ENCODE results near the gene SYS1.
"Not testable (repeated sequence)": the region's sequence is repeated elsewhere in the genome, so short reads cannot be mapped to it uniquely, and the experiment has no call there.

The SYS1 gene

DNA sequence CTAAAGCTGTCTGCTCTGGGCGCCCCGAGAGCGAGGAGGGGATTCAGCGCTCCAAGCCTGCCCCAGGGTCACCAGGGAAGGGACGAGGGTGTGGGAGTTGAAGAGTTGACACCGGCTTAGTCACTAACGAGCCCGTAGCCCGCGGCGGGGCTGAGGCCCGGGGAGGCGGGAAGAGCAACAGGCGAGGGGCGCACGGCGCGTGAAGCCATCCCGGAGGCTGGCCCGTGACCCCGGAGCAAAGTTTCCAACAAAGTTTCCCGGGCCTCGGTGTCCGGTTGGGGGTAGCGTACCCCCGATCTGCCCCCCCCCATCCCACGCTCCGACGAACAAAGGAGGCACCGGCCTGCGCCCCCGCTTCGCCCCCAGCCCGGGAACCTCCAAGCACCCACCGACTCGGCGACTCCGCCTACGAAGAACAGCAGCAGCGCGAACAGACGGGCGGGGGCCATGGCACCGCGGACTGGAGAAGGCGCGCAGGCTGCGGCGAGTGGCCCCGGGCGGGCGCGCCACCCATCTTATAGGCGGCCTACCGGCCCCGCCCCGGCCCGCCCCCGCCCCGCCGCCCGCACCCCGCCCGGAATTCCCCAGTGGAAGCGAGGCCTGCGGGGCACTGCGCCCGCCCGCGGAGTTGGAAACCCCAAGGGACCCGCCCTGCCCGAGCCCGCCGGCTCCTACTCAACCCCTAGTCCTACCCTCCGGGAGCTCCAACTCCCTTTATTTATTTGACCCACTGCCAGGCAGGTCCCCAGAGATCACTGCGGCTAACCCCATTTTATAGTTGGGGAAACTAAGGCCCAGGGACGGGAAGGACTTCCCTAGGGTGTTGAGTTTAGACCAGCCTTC lies 14.8 kb upstream of the SYS1 start, which contains the start of gene SDC4:
TSS of gene SDC4 (minus strand) at position 489 of the 843 bp plus-strand sequence. CDS start at position 449, 40 bp downstream.
- TF ChIP-seq, protein P1, sequence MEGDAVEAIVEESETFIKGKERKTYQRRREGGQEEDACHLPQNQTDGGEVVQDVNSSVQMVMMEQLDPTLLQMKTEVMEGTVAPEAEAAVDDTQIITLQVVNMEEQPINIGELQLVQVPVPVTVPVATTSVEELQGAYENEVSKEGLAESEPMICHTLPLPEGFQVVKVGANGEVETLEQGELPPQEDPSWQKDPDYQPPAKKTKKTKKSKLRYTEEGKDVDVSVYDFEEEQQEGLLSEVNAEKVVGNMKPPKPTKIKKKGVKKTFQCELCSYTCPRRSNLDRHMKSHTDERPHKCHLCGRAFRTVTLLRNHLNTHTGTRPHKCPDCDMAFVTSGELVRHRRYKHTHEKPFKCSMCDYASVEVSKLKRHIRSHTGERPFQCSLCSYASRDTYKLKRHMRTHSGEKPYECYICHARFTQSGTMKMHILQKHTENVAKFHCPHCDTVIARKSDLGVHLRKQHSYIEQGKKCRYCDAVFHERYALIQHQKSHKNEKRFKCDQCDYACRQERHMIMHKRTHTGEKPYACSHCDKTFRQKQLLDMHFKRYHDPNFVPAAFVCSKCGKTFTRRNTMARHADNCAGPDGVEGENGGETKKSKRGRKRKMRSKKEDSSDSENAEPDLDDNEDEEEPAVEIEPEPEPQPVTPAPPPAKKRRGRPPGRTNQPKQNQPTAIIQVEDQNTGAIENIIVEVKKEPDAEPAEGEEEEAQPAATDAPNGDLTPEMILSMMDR (IDR thresholded peaks at IDR 0.05; ENCODE audit: low read depth, low read length): no peak
- peak within 1 kb of the TSS; percentile 83 to 88 for H3K4me3 ChIP-seq (replicated peaks in 1 of 2; ENCODE audit: low read depth in 2 of 2, low read length in 2 of 2)
- peak; percentile 56 to 74 for DNase-seq (ENCODE audit: low read depth in 2 of 2)

DNA sequence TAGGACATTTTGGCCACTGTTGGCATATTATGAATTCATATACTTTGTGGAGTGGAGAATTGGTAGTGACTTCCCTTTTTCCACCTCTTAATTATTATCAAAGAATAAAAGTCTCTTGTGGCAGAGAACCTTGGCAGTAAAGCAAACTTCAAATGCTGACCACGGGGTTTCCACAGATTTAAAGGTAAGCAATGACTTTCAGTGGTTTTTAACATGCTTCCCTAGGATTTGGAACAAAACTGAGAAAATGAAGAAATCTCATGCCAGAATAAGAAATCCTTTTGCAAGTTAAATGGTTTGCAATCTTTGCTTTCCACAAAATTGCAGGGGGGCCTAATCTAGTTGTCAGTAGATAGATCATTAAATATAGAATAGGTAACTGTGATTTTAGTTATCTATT lies 12.7 kb upstream of the SYS1 start:
- DNase-seq (ENCODE audit: low read depth in 2 of 2): no peak
- no peak overlapping the region for H3K4me3 ChIP-seq (replicated peaks in 1 of 2; ENCODE audit: low read depth in 2 of 2, low read length in 2 of 2)
- TF ChIP-seq, protein P1 (IDR thresholded peaks at IDR 0.05; ENCODE audit: low read depth, low read length): no peak

DNA sequence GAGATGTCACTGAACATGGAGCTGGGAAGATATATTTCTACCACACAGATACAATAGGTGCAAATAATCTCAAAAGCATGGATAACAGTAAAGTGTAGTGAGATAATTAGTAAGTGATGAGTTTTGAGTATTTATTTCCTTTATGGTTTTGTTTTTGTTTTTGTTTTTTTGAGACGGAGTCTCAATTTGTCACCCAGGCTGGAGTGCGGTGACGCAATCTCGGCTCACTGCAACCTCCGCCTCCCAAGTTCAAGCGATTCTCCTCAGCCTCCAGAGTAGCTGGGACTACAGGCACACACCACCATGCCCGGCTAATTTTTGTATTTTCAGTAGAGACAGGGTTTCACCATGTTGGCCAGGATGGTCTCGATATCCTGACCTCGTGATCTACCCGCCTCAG lies 12.2 kb upstream of the SYS1 start:
- not testable (repeated sequence) for H3K4me3 ChIP-seq (replicated peaks in 1 of 2; ENCODE audit: low read depth in 2 of 2, low read length in 2 of 2); DNase-seq (ENCODE audit: low read depth in 2 of 2)

DNA sequence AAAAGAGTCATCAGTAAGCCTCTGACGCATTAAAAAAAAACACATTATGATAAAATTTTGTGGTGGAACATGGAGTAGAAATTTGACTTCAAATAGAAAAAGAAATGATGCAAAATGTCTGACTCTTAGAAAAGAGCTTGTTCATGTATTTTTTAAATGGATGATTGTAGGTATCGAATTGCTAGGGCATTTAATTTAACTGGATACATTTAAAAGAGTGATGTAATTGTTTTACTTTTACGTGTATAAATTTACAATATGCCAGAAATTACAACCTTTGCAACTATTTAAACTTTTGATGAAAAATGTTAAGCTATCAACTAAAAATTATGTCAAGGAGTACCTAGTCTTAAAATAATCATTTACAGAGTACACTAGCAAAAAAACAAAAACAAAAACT lies 10.2 kb upstream of the SYS1 start:
- TF ChIP-seq, protein P1 (IDR thresholded peaks at IDR 0.05; ENCODE audit: low read depth, low read length): no peak
- no peak for DNase-seq (ENCODE audit: low read depth in 2 of 2)
- H3K4me3 ChIP-seq (replicated peaks in 1 of 2; ENCODE audit: low read depth in 2 of 2, low read length in 2 of 2): no peak overlapping the region

DNA sequence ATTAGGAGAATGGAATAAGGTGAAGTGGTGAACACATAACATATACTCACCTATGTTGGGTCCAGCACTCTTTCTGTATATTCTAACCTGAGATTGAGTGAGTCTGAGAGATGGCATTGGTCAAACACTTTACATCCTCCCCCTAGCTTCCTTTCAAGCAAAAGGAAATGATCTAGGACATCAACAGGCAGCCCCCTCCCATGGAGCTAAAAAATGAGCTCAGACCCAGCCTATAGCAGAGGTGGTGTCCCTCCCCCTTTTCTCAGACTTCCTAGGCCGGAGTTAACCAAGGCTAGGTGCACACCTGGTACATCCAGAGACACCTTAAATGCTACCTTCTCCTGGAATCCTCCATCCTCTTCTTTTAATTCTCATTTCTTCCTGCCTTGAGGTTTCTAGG lies 9.2 kb upstream of the SYS1 start:
- TF ChIP-seq, protein P1 (IDR thresholded peaks at IDR 0.05; ENCODE audit: low read depth, low read length): no peak
- no peak for DNase-seq (ENCODE audit: low read depth in 2 of 2)
- H3K4me3 ChIP-seq (replicated peaks in 1 of 2; ENCODE audit: low read depth in 2 of 2, low read length in 2 of 2): no peak overlapping the region

DNA sequence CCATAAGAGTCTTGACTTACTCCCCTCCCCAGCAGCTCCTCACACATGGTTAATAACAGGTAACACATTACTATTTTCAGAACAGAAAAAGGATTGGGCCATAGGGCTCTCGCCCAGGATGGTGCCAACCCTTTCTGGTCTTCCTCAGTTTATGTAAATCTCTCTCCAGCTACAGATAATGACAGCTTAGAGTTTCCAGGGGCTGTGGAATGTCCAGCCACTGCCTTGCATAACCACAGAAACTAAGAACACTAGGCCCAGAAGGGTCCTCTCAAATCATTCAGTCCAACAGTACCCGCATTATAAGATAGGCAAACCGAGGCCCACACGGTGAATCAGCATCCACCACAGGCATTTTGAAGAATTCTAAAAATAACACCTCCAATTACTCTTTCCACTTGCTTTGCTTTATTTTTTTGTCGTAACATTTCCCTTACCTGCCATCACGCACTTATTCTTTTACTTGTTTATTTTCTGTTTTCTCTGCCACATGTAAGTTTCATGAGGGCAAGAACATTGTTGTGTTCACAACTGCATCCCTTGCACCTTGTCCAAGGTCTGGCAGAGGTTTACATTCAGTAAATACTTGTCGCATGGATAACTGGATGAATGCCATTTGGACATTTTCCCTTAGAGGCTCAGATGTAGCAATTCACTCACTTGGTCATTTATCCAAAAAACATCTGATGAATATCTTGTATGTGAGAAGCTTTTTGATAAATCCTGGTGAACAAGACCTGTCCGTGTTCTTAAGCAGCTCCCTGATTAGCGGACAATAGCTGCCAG lies 8.3 kb upstream of the SYS1 start:
- H3K4me3 ChIP-seq (replicated peaks in 1 of 2; ENCODE audit: low read depth in 2 of 2, low read length in 2 of 2): no peak overlapping the region
- peak; percentile 36 to 56 for DNase-seq (ENCODE audit: low read depth in 2 of 2)
- TF ChIP-seq, protein P1 (IDR thresholded peaks at IDR 0.05; ENCODE audit: low read depth, low read length): no peak
